Mesodermal cell (in vitro differentiated cells): ENCODE measurements around the gene IFNAR2.
"Not testable (repeated sequence)": the region's sequence is repeated elsewhere in the genome, so short reads cannot be mapped to it uniquely, and the experiment has no call there.

Experiments used
- H3K27ac ChIP-seq: 2 replicates; pipeline ENCODE4 v1.7.0; 2013; ENCODE audit warnings: mild to moderate bottlenecking, low read depth, low read length, moderate library complexity; ENCODE audit not compliant: severe bottlenecking
- H3K36me3 ChIP-seq: 2 replicates; pipeline ENCODE4 v1.7.1; 2013; ENCODE audit warnings: mild to moderate bottlenecking, low read length, moderate library complexity; ENCODE audit not compliant: control insufficient read depth, insufficient read depth
- H3K4me1 ChIP-seq: one replicate; pipeline ENCODE4 v1.7.1; 2013; ENCODE audit warnings: mild to moderate bottlenecking, low read length; ENCODE audit not compliant: insufficient read depth, control insufficient read depth, poor library complexity, severe bottlenecking
- H3K4me3 ChIP-seq: 2 replicates; pipeline ENCODE4 v1.7.0; 2013; ENCODE audit warnings: low read length, control low read depth, mild to moderate bottlenecking; ENCODE audit not compliant: insufficient read depth, poor library complexity, severe bottlenecking; ENCODE audit errors: extremely low read depth
- H3K9me3 ChIP-seq: 2 replicates; pipeline ENCODE4 v1.7.1; 2013; ENCODE audit warnings: mild to moderate bottlenecking, low read length, moderate library complexity; ENCODE audit not compliant: control insufficient read depth
- WGBS, 2 experiments: methylation state at CpG; one replicate each; pipeline ENCODE4 v1.1.5; 2013; ENCODE audit warnings: missing lambda C conversion rate in 2 of 2; ENCODE audit not compliant: insufficient coverage in 2 of 2; 5-methylcytosine and 5-hydroxymethylcytosine counted together

The IFNAR2 gene

DNA sequence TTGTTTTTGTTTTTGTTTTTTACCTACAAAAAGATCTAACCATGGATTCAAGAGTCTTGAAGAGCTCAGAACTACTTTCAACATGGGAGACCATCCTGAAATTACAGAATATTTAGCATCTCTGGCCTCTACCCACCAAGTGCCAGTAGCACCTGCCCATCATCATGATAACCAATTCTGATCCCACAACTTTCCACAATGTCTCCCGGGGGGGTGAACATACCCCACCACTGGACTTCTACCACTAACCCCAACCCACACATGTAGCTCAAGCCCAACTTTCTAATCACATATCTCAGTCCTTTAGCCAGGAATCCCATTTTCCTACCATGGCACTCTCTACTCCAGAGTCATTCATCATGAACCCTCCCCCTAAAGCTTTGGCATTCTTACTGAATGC is 15.7 kb upstream of the IFNAR2 start:
- WGBS, 2 experiments, result 70 to 86% methylated on average over 1 of the region's 1 CpG
- H3K4me3 ChIP-seq, result no peak overlapping the region

DNA sequence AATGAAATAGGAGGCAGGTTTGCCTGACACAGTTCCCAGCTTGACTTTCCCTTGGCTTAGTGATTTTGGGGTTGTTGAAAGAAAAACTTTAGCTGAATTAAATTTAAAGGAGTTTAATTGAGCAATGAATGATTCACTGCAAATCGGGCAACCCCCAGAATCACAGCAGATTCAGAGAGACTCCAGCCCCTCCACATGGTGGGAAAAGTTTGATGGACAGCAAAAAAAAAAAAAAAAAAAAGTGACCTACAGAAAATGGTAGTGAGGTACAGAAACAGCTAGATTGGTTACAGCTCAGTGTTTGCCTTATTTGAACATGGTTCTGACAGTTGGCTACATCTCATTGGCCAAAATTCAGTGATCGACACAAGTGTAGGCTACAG is 12.6 kb upstream of the IFNAR2 start:
- WGBS, 2 experiments, result 82 to 100% methylated on average over 1 of the region's 2 CpGs

More for the DNA sequence above, 15.7 kb upstream of the IFNAR2 start:
- Histone ChIP-seq H3K27ac (no peak overlapping the region), H3K36me3 (no peaks in the 10 kb centered on the region), H3K4me1 (peaks cover 9% of the 10 kb centered on the region), H3K9me3 (peaks cover 4% of the 10 kb centered on the region)

GRCh38 chr21:33219300-33219699 is 10.4 kb upstream of the IFNAR2 start:
- Histone ChIP-seq H3K27ac (no peak overlapping the region), H3K4me3 (no peak overlapping the region), H3K36me3 (no peaks in the 10 kb centered on the region), H3K4me1 (no peaks in the 10 kb centered on the region), H3K9me3 (no peaks in the 10 kb centered on the region)
- WGBS, 2 experiments, result 100% methylated on average over 1 of the region's 3 CpGs

More for the DNA sequence above, 12.6 kb upstream of the IFNAR2 start:
- Histone ChIP-seq H3K36me3 (no peaks in the 10 kb centered on the region), H3K9me3 (peaks cover 4% of the 10 kb centered on the region), H3K27ac (no peak overlapping the region), H3K4me3 (no peak overlapping the region), H3K4me1 (peaks cover 9% of the 10 kb centered on the region)

GRCh38 chr21:33219954-33220353 is 9.8 kb upstream of the IFNAR2 start:
- Histone ChIP-seq H3K27ac (no peak overlapping the region), H3K4me3 (no peak overlapping the region), H3K36me3 (no peaks in the 10 kb centered on the region), H3K4me1 (no peaks in the 10 kb centered on the region), H3K9me3 (no peaks in the 10 kb centered on the region)
- 100% methylated on average over 1 of the region's 3 CpGs; no CpG with 5 or more reads in 1 of the 2 experiments for WGBS, 2 experiments

DNA sequence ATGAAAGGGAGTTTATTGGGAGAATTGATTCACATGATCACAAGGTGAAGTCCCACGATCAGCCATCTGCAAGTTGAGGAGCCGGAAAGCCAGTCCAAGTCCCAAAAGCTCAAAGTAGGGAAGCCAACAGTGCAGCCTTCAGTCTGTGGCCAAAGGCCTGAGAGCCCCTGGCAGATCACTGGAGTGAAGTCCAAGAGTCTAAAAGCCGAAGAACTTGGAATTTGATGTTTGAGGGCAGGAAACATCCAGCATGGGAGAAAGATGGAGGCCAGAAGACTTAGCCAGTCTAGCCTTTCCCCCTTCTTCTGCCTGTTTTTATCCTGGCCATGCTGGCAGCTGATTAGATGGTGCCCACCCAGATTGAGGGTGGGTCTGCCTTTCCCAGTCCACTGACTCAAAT is 4.4 kb upstream of the IFNAR2 start:
- WGBS, 2 experiments, result 84 to 93% methylated on average over 3 of the region's 3 CpGs
- H3K9me3 ChIP-seq, H3K4me1 ChIP-seq, H3K36me3 ChIP-seq, H3K4me3 ChIP-seq, H3K27ac ChIP-seq: not testable (repeated sequence)

DNA sequence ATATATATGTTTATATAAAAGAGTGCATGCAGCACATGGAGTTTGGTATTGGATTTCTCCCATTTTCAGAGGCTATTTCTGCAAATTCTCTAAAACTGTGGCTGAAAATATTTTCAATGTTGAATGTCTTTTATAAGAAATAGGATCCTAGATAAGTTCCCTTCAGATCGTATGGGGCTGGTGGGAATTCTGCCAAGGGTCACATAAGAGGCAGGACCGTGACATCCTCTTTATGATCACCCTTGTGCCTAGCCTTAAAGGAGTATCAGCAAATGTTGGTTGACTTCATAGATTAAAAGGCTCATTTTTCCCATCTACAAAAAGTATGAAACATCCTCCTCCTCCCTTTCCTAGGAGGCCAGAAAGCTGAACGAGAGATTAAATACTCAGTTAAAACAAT is 1.3 kb upstream of the IFNAR2 start:
- Histone ChIP-seq H3K36me3 (no peaks in the 10 kb centered on the region), H3K4me3 (no peak overlapping the region), H3K4me1 (peaks cover 11% of the 10 kb centered on the region), H3K27ac (no peak overlapping the region), H3K9me3 (no peaks in the 10 kb centered on the region)
- 84% methylated on average over 2 of the region's 3 CpGs; no CpG with 5 or more reads in 1 of the 2 experiments for WGBS, 2 experiments

DNA sequence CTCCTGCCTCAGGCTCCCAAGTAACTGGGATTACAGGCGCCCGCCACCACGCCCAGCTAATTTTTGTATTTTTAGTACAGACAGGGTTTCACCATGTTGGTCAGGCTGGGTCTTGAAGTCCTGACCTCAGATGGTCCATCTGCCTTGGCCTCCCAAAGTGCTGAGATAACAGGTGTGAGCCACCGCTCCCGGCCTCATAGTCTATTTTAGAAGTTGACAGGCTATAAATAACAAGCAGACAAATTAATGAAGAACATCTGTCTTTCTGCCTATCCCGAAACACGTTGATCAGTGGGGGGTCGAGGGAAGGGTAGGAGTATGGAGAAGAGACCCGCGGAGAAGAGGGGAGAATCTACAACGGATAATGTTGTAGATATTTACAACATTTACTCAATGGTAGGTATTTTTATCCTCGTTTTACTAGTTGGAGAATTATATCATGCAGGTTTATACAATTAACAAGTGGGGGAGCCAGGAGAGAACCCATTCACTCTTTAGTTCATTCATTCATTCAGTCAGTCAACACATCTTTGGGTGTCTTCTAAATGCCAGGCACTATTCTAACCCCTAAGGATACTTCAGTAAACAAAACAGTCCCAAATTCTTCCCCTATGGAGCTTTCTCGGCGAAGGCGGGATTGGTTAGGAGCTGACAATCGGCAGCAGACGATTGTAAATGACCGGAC is 497 bp upstream of the IFNAR2 start:
- H3K4me3 ChIP-seq, result peak overlapping the region; percentile 73
- H3K27ac ChIP-seq, result no peak overlapping the region
- H3K9me3 ChIP-seq, result no peaks in the 10 kb centered on the region
- WGBS, 2 experiments, result 12 to 14% methylated on average over 7 of the region's 18 CpGs
- H3K4me1 ChIP-seq, result peaks cover 14% of the 10 kb centered on the region
- H3K36me3 ChIP-seq, result no peaks in the 10 kb centered on the region

DNA sequence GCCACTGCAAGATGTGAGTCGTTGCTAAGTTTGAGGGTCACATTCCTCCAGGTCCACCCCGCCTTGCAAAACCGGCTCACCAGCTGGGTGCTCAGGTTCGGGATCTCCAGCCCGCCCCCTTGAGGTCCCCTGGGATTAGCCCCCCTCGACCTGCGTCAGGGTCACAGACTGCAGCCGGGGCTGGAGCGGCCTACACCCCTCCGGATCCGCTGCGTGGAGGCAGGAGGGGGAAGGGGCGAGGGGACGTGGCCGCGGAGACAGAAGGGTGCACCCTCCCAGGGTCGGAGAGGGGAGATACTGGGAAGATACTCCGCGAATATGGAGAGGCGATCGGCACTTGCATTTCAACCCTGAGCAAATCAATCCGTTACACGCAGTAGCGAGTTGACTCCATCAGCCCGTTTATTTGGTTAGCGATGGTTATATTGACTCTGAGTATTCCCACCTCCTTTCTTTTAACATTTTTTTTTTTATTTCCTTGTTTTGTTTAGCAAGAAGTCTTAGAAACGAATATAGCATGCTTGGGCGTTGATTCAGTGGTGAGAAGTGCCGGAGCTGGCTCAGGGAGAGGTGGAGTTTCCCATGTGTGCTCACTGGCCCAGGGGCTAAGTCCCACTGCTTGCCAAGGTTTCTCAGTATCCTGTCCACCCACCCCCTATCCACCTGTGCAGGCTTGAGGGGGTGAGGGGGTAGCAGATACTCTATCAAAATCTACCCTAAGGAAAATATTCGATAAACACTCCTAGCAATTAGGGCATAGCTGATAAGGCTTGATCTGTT is 997 bp downstream of the IFNAR2 start:
- whole genome bisulfite sequencing, 2 experiments, result 2 to 3% methylated on average over 20 to 25 of the region's 30 CpGs
- Histone ChIP-seq H3K36me3 (peaks cover 5% of the 10 kb centered on the region), H3K27ac (no peak overlapping the region), H3K9me3 (peaks cover 2% of the 10 kb centered on the region), H3K4me3 (peak overlapping the region; percentile 73), H3K4me1 (peaks cover 23% of the 10 kb centered on the region)

- Histone ChIP-seq H3K9me3 (peaks cover 2% of the 10 kb centered on the region), H3K27ac (no peak overlapping the region), H3K4me1 (peaks cover 23% of the 10 kb centered on the region), H3K4me3 (no peak overlapping the region), H3K36me3 (peaks cover 5% of the 10 kb centered on the region)
- WGBS, 2 experiments, result 100% methylated on average over 1 to 3 of the region's 8 CpGs
Measured at GRCh38 chr21:33231526-33231925, 1.8 kb downstream of the IFNAR2 start.

DNA sequence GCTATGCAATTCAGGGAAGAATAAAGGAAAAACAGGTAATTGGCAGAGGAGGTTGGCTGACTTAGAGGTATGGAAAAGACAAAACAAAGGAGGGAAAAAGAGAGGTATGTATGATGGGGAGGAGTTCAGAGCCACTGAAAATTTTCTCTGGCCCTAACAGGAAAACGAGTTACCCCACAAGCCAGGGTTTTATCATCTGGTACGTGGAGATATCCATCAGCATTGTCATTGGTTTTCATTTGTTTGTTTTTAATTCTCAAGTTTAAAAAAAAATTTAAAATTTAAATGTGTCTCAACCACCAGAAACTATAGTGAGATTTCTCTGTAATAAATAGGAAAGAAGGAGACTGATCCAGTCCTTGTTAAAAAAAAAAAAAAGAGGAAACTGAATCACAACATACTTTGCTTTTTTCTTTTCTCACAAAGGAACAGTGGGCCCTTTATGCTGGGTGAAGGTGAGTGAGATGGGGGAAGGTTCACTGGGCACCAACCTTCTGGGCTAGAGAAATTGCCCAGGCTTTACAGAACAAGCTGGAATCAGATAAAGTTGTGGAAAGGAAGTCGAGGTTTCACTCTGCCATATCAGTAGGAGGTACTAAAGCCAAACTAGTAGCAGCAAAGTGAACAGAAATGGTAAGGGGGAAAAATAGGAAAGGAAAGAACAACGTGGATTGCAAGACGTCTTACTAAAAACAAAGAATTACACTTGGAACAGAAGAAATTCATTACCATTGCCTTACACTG is 2.7 kb downstream of the IFNAR2 start:
- peaks cover 23% of the 10 kb centered on the region for H3K4me1 ChIP-seq
- peaks cover 2% of the 10 kb centered on the region for H3K9me3 ChIP-seq
- 33 to 86% methylated on average over 1 of the region's 5 CpGs for WGBS, 2 experiments
- peaks cover 8% of the 10 kb centered on the region for H3K36me3 ChIP-seq
- H3K4me3 ChIP-seq, result no peak overlapping the region
- H3K27ac ChIP-seq, result no peak overlapping the region
